Ishikawa (cell line): Measurements from ENCODE around the gene LCE7A.

Experiments
- EP300 ChIP-seq: IDR thresholded peaks from 2 replicates; pipeline ENCODE4 v1.6.1; 2012; ENCODE audit warnings: borderline replicate concordance
- MAX ChIP-seq: IDR thresholded peaks from 2 replicates; pipeline ENCODE4 v1.6.1; 2012
- RAD21 ChIP-seq: IDR thresholded peaks from 2 replicates; pipeline ENCODE4 v1.6.1; 2012; ENCODE audit warnings: low read depth
- TAF1 ChIP-seq: IDR thresholded peaks from 2 replicates; pipeline ENCODE4 v1.6.1; 2012; ENCODE audit warnings: low read depth, mild to moderate bottlenecking
- TCF12 ChIP-seq: IDR thresholded peaks from 2 replicates; pipeline ENCODE4 v1.6.1; 2012; ENCODE audit warnings: low read depth
- TEAD4 ChIP-seq: IDR thresholded peaks from 2 replicates; pipeline ENCODE4 v1.6.1; 2012
- TF ChIP-seq, protein P1 (sequence below): IDR thresholded peaks from 2 replicates; pipeline ENCODE4 v1.6.1; 2012; ENCODE audit warnings: low read depth, mild to moderate bottlenecking

DNA sequence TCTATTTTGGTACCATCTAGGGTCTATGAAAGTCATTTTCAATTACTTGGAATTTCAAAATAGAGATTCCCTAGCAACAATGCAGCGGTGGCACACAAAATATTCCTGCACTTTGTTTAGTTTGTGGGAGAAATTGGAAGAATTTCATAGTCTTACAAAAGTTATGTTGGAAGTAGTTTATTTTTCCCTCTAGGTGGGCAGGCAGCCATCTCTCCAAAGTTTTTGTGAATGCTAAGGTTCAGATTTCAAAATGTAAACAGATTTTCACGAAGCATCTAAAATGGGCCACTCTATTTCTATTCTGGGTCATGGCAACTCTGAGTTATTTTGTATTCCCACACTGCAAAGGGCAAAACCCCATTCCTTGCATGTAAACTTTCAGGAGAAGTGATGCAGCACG is 26.3 kb downstream of the LCE7A start:
- TF ChIP-seq, protein P1, sequence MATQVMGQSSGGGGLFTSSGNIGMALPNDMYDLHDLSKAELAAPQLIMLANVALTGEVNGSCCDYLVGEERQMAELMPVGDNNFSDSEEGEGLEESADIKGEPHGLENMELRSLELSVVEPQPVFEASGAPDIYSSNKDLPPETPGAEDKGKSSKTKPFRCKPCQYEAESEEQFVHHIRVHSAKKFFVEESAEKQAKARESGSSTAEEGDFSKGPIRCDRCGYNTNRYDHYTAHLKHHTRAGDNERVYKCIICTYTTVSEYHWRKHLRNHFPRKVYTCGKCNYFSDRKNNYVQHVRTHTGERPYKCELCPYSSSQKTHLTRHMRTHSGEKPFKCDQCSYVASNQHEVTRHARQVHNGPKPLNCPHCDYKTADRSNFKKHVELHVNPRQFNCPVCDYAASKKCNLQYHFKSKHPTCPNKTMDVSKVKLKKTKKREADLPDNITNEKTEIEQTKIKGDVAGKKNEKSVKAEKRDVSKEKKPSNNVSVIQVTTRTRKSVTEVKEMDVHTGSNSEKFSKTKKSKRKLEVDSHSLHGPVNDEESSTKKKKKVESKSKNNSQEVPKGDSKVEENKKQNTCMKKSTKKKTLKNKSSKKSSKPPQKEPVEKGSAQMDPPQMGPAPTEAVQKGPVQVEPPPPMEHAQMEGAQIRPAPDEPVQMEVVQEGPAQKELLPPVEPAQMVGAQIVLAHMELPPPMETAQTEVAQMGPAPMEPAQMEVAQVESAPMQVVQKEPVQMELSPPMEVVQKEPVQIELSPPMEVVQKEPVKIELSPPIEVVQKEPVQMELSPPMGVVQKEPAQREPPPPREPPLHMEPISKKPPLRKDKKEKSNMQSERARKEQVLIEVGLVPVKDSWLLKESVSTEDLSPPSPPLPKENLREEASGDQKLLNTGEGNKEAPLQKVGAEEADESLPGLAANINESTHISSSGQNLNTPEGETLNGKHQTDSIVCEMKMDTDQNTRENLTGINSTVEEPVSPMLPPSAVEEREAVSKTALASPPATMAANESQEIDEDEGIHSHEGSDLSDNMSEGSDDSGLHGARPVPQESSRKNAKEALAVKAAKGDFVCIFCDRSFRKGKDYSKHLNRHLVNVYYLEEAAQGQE = no peak
- no peak for TF ChIP-seq RAD21
- TF ChIP-seq TAF1 = no peak
- no peak for TF ChIP-seq EP300
- TF ChIP-seq MAX = no peak
- TF ChIP-seq TEAD4 = no peak
- no peak for TF ChIP-seq TCF12
